HT1080 (cell line): ENCODE data around the gene UBE2G2. TPM values are rescaled to one million over a fixed set of nuclear protein-coding genes. Genes with fewer than 3 reads are reported as not detected.

Experiments used
- DNase-seq: peaks from one replicate; pipeline ENCODE4 v3.0.0-alpha.2; 2015; ENCODE audit warnings: low read depth
- total RNA-seq: library from RNA; depleted of rRNA; stranded (reverse); fragments of >200 nt; shearing (Covaris generic); gene quantifications from 2 replicates; pipeline ENCODE4 v1.2.3, GENCODE V29; 2014; rRNA removed

UBE2G2 gene
- total RNA-seq, 1 experiment from 2014 or later = 77.6 TPM

- DNase-seq = no peak
Observed at GRCh38 chr21:44730951-44731579, 70.6 kb downstream of the UBE2G2 start.

DNA sequence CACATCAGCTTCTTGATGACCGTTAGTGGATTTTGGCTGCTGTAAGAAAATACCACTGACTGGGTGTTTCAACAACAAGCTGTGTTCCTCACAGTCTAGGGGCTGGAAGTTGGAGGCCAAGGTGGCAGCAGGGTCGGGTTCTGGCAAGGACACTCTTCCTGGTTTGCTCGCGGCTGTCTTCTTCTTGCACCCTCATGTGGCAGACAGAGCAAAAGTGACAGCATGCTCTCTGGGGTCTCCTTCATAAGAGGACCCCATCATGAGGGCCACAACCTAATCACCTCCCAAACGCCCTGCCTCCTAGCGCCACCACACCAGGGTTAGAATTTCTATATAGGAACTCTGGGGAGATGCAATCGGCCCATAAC lies 71.6 kb downstream of the UBE2G2 start:
- DNase-seq = no peak

- DNase-seq = no peak
Observed at GRCh38 chr21:44729336-44730027, 72.1 kb downstream of the UBE2G2 start.

- no peak for DNase-seq
Observed at GRCh38 chr21:44728716-44729115, 72.9 kb downstream of the UBE2G2 start.

DNA sequence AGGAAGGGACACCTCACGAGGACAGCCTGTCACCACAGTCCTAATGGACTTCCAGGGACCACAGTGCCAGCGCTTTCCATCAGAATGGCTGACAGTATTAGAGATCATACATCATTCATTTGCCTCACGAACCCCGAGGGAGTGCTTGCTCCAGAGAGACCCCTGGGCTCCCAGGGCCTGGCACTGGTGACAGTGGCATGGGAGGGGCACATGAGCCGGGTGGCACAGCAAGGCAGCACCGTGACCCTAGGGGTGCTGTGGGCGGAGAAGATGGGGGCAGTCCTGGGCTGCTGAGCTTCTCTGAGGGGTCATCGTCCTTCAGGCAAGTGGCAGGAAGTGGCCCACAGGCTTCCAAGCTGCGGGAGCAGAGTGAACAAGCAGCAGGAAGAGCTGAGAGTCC lies 73.9 kb downstream of the UBE2G2 start:
- no peak for DNase-seq

DNA sequence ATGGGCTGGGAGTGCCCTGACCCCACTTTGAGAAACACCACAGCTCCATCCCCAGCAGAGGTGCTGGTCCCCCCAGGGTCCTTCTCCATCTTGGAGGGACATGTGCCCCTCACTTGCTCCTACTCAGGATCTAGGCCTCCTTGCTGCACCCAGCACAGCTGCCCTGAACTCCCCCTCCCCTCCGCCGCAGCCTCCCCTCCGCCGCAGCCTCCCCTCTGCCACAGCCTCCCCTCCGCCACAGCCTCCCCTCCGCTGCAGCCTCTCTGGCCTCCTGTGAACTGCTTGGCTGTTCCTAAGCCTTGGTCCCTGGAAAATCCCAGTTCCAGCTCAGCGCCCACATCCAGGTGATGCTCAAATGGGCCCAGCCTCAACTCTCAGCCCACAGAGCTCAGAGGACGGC lies 74.3 kb downstream of the UBE2G2 start:
- DNase-seq = no peak

- no peak for DNase-seq
Observed at GRCh38 chr21:44726826-44727225, 74.8 kb downstream of the UBE2G2 start.

DNA sequence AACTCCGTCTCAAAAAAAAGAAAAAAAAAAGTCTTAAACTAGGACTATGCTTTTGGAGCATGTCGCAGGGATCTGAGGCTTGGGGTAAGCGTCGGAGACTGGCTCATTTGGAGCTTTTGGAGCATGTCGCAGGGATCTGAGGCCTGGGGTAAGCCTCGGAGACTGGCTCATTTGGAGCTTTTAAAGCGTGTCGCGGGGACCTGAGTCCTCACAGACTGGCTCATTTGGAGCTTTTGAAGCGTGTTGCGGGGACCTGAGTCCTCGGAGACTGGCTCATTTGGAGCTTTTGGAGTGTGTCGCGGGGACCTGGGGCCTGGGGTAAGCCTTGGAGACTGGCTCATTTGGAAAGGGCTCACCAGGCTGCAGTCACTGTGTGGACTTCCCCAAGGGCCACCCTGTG lies 76.7 kb downstream of the UBE2G2 start:
- no peak for DNase-seq

DNA sequence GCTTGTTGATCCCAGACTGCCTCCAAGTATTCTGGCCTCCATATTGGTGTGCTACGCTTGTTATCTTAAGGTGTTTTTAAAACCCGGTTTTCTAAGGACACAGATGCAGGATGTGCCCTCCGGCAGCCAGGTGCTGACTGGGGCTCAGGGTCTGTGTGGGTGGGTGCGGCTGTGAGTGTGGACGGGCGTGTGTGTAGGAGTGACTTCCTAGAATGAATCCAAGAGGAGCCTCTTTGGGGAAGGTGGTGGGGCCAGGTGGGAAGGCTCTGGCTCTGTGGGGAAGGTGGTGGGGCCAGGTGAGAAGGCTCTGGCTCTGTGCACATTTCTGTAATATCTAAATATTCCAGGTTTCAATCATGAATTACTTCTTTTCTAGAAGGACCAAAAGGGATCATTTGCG lies 77.4 kb downstream of the UBE2G2 start:
- DNase-seq = no peak

GRCh38 chr21:44723177-44724131 lies 78.2 kb downstream of the UBE2G2 start:
- no peak for DNase-seq

GRCh38 chr21:44722731-44723130 lies 78.9 kb downstream of the UBE2G2 start:
- DNase-seq = no peak

DNA sequence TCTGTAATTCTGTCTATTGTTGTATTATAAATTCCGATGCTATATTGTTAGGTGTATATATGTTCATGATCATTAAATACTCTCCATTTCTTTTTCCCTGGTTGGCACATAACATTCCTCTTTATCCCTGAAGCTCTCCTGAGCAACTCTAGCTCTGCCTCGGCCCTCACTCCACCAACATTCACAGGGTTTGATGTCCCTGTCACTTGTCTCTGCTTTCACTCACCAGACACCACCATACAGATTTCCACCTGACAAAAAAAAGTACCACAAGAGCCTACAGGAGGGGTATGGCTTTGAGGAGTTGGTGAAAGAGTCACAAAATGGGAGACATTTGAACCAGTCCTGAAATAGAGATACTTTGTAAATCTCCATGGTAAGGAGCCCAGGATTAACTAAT lies 81.5 kb downstream of the UBE2G2 start:
- no peak for DNase-seq

Other genes starting within 250 kb of the UBE2G2 start
- not detected in 2 replicates for gene KRTAP10-3, start 243.0 kb downstream of the UBE2G2 start, total RNA-seq
- gene KRTAP10-4, start 228.1 kb downstream of the UBE2G2 start, total RNA-seq = not detected in 2 replicates
- not detected in 2 replicates for gene KRTAP10-5, start 221.2 kb downstream of the UBE2G2 start, total RNA-seq
- gene KRTAP10-6, start 209.3 kb downstream of the UBE2G2 start, total RNA-seq = not detected in 2 replicates
- gene KRTAP10-7, start 201.2 kb downstream of the UBE2G2 start, total RNA-seq = not detected in 2 replicates
- not detected in 2 replicates for gene KRTAP10-8, start 189.7 kb downstream of the UBE2G2 start, total RNA-seq
- gene KRTAP10-9, start 174.7 kb downstream of the UBE2G2 start, total RNA-seq = not detected in 2 replicates
- gene KRTAP10-10, start 164.5 kb downstream of the UBE2G2 start, total RNA-seq = not detected in 2 replicates
- not detected in 2 replicates for gene KRTAP10-11, start 155.4 kb downstream of the UBE2G2 start, total RNA-seq
- not detected in 2 replicates for gene KRTAP12-4, start 147.2 kb downstream of the UBE2G2 start, total RNA-seq
- gene KRTAP12-3, start 143.9 kb downstream of the UBE2G2 start, total RNA-seq = not detected in 2 replicates
- gene KRTAP12-2, start 134.9 kb downstream of the UBE2G2 start, total RNA-seq = not detected in 2 replicates
- not detected in 2 replicates for gene KRTAP12-1, start 119.7 kb downstream of the UBE2G2 start, total RNA-seq
- gene KRTAP10-12, start 104.6 kb downstream of the UBE2G2 start, total RNA-seq = not detected in 2 replicates
- gene TSPEAR, start 90.2 kb downstream of the UBE2G2 start, total RNA-seq = not detected in 2 replicates
- gene SUMO3, start 16.2 kb upstream of the UBE2G2 start, total RNA-seq = 130 and 154 TPM in 2 replicates
- 377 and 408 TPM in 2 replicates for gene PTTG1IP, start 71.9 kb upstream of the UBE2G2 start, total RNA-seq
- gene ITGB2, start 119.1 kb upstream of the UBE2G2 start, total RNA-seq = 1.6 and 1.8 TPM in 2 replicates
- gene SLX9, start 138.2 kb upstream of the UBE2G2 start, total RNA-seq = 26.3 and 31.2 TPM in 2 replicates